Left ventricle myocardium inferior (tissue), 1 donor: Measurements from ENCODE around the gene GJA1. TPM values are rescaled to one million over a fixed set of nuclear protein-coding genes. Genes with fewer than 3 reads are reported as not detected.

ENCODE experiments used
- DNase-seq: peaks from one replicate; pipeline ENCODE4 v3.0.0-alpha.2; 2020
- H3K27ac ChIP-seq: fragments of 200-600 bp; replicated peaks from 2 replicates; pipeline ENCODE4 v1.8.0; 2021
- H3K27me3 ChIP-seq: fragments of 200-600 bp; 2 replicates; pipeline ENCODE4 v1.8.0; 2021; ENCODE audit warnings: low read depth
- H3K36me3 ChIP-seq: fragments of 200-600 bp; 2 replicates; pipeline ENCODE4 v1.8.0; 2021
- H3K4me1 ChIP-seq: fragments of 200-600 bp; 2 replicates; pipeline ENCODE4 v1.8.0; 2021
- H3K4me3 ChIP-seq: fragments of 200-600 bp; 2 replicates; pipeline ENCODE4 v1.8.0; 2021; ENCODE audit warnings: mild to moderate bottlenecking, moderate library complexity
- H3K9me3 ChIP-seq: fragments of 200-600 bp; replicated peaks from 2 replicates; pipeline ENCODE4 v1.8.0; 2021
- intact Hi-C: fragments of 100-400 bp; cut with micrococcal nuclease; formaldehyde crosslinking; loops from one replicate; pipeline ENCODE4 v1.11.0; 2022
- total RNA-seq: library from RNA; stranded (reverse); fragmentation: NEBNext Ultra II Directional; extraction: Animal tissue kit (Norgen Biotek cat#: 25700); gene quantifications from one replicate; pipeline ENCODE4 v1.2.1, GENCODE V29; 2021
- TF ChIP-seq, protein P1 (sequence below): fragments of 200-600 bp; IDR thresholded peaks from 2 replicates; pipeline ENCODE4 v1.8.0; 2021; ENCODE audit warnings: antibody characterized with exemption, mild to moderate bottlenecking, borderline replicate concordance
- donor health status: DM: no; HTN: yes; CAD: no; lungs with severe emphysema.

The GJA1 gene
- total RNA-seq, 1 donor from 2014 or later, result 248 TPM

DNA sequence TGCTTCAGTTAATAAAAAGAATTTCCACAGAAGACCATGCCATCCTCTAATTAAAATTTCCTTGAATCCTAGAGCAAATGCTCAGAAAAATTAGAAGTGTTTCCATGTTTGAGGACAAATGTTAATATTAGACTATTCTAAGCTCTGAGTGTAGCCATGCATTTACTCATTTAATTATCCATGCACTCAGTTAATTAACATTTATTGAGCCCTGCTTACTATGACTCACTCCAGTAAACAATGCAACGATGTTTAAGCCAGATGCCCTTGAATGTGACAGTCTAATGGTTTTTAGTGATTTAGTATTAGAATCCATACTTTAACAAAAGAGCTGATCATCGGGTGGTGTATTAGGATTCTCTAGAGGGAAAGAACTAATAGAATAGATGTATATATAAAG, 37.3 kb upstream of the GJA1 start:
- intact Hi-C loops, result no loop called here
- Histone ChIP-seq H3K36me3 (no peaks in the 10 kb centered on the region), H3K27ac (no peak overlapping the region), H3K27me3 (no peaks in the 10 kb centered on the region), H3K4me1 (no peaks in the 10 kb centered on the region), H3K9me3 (no peaks in the 10 kb centered on the region), H3K4me3 (no peak overlapping the region)
- TF ChIP-seq, protein P1, sequence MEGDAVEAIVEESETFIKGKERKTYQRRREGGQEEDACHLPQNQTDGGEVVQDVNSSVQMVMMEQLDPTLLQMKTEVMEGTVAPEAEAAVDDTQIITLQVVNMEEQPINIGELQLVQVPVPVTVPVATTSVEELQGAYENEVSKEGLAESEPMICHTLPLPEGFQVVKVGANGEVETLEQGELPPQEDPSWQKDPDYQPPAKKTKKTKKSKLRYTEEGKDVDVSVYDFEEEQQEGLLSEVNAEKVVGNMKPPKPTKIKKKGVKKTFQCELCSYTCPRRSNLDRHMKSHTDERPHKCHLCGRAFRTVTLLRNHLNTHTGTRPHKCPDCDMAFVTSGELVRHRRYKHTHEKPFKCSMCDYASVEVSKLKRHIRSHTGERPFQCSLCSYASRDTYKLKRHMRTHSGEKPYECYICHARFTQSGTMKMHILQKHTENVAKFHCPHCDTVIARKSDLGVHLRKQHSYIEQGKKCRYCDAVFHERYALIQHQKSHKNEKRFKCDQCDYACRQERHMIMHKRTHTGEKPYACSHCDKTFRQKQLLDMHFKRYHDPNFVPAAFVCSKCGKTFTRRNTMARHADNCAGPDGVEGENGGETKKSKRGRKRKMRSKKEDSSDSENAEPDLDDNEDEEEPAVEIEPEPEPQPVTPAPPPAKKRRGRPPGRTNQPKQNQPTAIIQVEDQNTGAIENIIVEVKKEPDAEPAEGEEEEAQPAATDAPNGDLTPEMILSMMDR, result no peak
- DNase-seq, result no peak

DNA sequence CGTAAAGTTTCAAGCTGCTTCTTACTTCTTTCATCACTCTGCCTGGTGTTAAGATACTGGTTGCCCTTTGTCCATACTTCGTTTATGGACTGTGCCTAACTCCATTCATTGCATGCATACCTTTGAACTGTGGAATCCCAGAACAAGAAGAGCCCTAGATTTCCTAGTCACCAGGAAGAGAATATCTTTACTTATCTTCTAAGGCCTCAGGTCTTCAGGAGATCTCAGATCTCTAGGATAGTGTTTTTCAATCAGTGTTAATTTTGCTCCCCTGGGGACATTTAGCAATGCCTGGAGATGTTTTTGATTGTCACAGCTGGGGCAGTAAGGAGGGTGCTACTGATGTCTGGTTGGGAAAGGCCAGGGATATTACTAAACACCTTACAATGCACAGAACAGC, 35.5 kb upstream of the GJA1 start:
- Histone ChIP-seq H3K4me1 (no peaks in the 10 kb centered on the region), H3K27ac (no peak overlapping the region), H3K27me3 (no peaks in the 10 kb centered on the region), H3K9me3 (no peaks in the 10 kb centered on the region), H3K4me3 (no peak overlapping the region), H3K36me3 (no peaks in the 10 kb centered on the region)
- TF ChIP-seq, protein P1, result no peak
- intact Hi-C loops, result no loop called here
- DNase-seq, result no peak

DNA sequence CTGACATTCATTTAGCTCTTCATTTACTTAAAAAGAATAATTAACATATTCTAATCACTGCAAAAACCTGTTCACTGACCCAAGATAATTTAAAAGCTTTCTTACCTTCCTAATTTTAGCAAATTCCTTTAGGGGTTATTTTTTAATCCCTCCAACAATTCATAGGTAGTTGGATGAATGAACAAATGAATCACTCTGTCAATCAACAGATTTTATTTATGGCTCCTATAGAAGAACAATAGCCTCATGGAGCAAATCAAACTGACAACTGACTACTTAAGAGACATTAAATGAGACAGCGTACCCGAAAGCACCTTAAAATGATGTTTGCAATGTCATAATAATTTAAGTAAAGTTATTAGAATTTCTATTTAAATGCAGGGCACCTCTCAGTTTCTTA, 31.5 kb upstream of the GJA1 start:
- no peak for DNase-seq
- intact Hi-C loops, result no loop called here

DNA sequence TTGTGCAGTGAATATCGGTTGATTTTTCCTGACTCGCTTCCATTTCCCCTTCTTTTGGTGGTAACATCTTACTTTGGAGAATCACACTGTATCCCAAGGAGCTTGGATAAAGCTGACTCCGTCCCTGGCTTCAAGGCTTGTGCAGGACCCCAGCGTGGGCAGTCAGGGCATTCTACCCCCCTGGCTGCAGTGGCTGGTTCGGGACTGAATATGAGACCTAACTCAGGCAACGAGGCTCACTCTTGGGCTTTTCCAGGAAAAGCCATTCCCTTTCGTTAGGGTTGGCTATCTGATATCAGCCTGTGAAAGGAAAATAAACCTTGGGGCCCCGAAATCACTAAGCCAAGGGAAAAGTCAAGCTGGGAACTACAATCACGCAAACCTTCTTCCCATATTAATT, 30.1 kb upstream of the GJA1 start:
- Histone ChIP-seq H3K4me1 (no peaks in the 10 kb centered on the region), H3K36me3 (no peaks in the 10 kb centered on the region), H3K27ac (no peak overlapping the region), H3K4me3 (no peak overlapping the region), H3K27me3 (no peaks in the 10 kb centered on the region), H3K9me3 (no peaks in the 10 kb centered on the region)
- TF ChIP-seq, protein P1, result no peak
- intact Hi-C loops, result no loop called here
- DNase-seq, result no peak

More for the DNA sequence above, 31.5 kb upstream of the GJA1 start:
- Histone ChIP-seq H3K4me3 (no peak overlapping the region), H3K27me3 (no peaks in the 10 kb centered on the region), H3K4me1 (no peaks in the 10 kb centered on the region), H3K36me3 (no peaks in the 10 kb centered on the region), H3K27ac (no peak overlapping the region), H3K9me3 (no peaks in the 10 kb centered on the region)
- TF ChIP-seq, protein P1, result no peak

DNA sequence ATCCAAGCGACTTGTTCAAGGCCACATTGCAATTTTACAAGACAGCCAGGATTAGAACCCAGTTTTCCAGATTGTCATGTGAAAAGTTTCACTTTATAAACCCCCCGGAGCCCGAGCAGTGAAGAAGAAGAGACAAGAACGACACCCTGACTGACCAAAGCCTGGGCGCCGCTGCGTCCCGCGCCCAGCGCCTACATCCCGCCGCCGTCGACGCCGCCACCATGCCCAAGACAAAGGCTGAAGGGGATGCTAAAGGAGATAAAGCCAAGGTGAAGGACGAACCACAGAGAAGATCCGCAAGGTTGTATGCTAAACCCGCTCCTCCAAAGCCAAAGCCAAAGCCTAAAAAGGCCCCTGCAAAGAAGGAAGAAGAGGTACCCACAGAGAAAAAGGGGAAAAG, 27.1 kb upstream of the GJA1 start:
- TF ChIP-seq, protein P1, result no peak
- no peak overlapping the region for H3K4me3 ChIP-seq
- no peak for DNase-seq
- H3K27me3 ChIP-seq, result no peaks in the 10 kb centered on the region
- no peaks in the 10 kb centered on the region for H3K9me3 ChIP-seq
- no peaks in the 10 kb centered on the region for H3K4me1 ChIP-seq
- intact Hi-C loops, result no loop called here
- no peaks in the 10 kb centered on the region for H3K36me3 ChIP-seq
- no peak overlapping the region for H3K27ac ChIP-seq

DNA sequence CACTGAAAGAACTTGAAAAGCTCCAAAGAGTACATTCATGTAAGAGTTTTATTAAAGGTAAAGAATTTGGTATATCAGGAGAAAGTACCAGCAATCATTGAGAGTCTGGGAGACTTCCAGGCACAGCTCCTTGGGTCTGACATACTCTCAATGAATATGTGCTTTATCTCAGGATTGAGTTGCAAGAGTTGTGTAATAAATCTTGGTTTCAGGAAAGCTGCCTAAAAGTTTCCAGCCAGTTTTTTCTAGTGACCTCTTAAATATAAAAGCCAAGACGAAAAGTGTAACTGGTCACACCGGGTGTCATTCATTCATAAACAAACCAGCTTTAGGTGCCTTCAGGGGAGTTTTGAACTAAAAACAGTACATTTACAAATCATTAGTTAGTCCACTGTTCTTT, 21.6 kb upstream of the GJA1 start:
- intact Hi-C loops, result no loop called here
- Histone ChIP-seq H3K27me3 (no peaks in the 10 kb centered on the region), H3K4me3 (no peak overlapping the region), H3K27ac (no peak overlapping the region), H3K36me3 (no peaks in the 10 kb centered on the region), H3K4me1 (no peaks in the 10 kb centered on the region), H3K9me3 (no peaks in the 10 kb centered on the region)
- no peak for DNase-seq
- TF ChIP-seq, protein P1, result no peak
